IMR-90 (cell line): Measurements from ENCODE around the gene DPPA4. TPM values are rescaled to one million over a fixed set of nuclear protein-coding genes. Genes with fewer than 3 reads are reported as not detected.

Experiments
- ATAC-seq: fragments of 200-7000 bp; cut with Tn5 transposase; 2 replicates; pipeline ENCODE4 v1.9.1; 2020; ENCODE audit warnings: low read depth, mild to moderate bottlenecking, moderate library complexity
- Bru-seq: library from RNA; stranded (reverse); fragments of 400-500 nt; gene quantifications from one replicate; lab custom pipeline; 2021; lab: Mats Ljungman, UMichigan
- BruChase-seq, 2 experiments: library from RNA; stranded (reverse); fragments of 400-500 nt; gene quantifications; one replicate each; lab custom pipeline; 2021; lab: Mats Ljungman, UMichigan
- BruUV-seq: library from RNA; stranded (reverse); fragments of 400-500 nt; replicated peaks from 2 replicates; lab custom pipeline; 2021; lab: Mats Ljungman, UMichigan
- CTCF ChIA-PET: fragments of 300-600 bp; formaldehyde crosslinking; extraction: SDS; loops from one replicate; lab custom pipeline; 2021; ENCODE audit warnings: antibody characterized with exemption; lab: Yijun Ruan, JAX
- POLR2A ChIA-PET: fragments of 300-600 bp; sonication (Branson Sonifier 250); formaldehyde crosslinking; loops from one replicate; lab custom pipeline; 2022; ENCODE audit warnings: antibody characterized with exemption; ENCODE audit not compliant: unreplicated experiment; lab: Charles Lee
- DNase-seq: peaks from one replicate; pipeline ENCODE4 v3.0.0; 2013
- H2AFZ ChIP-seq: replicated peaks from 2 replicates; pipeline ENCODE3; 2013; ENCODE audit warnings: low read length, mild to moderate bottlenecking; ENCODE audit not compliant: poor library complexity
- H2AK5ac ChIP-seq: 2 replicates; pipeline ENCODE4 v1.6.1; 2013; ENCODE audit warnings: low read depth, low read length, inconsistent platforms
- H2AK9ac ChIP-seq: replicated peaks from 2 replicates; pipeline ENCODE3; 2013; ENCODE audit warnings: mild to moderate bottlenecking, low read depth, low read length, moderate library complexity; ENCODE audit not compliant: poor library complexity
- H2BK120ac ChIP-seq: 2 replicates; pipeline ENCODE4 v1.6.1; 2013; ENCODE audit warnings: low read depth, low read length, inconsistent platforms
- H2BK15ac ChIP-seq: 3 replicates; pipeline ENCODE4 v1.6.1; 2013; ENCODE audit warnings: low read depth, low read length, inconsistent platforms
- H2BK20ac ChIP-seq: 2 replicates; pipeline ENCODE4 v1.6.1; 2013; ENCODE audit warnings: low read depth, mild to moderate bottlenecking, inconsistent platforms, low read length, moderate library complexity
- H2BK5ac ChIP-seq: 2 replicates; pipeline ENCODE4 v1.6.1; 2013; ENCODE audit warnings: mild to moderate bottlenecking, low read depth, low read length, inconsistent platforms; ENCODE audit not compliant: poor library complexity, severe bottlenecking
- H3K14ac ChIP-seq: replicated peaks from 2 replicates; pipeline ENCODE4 v1.6.1; 2013; ENCODE audit warnings: low read depth, low read length, inconsistent platforms
- H3K18ac ChIP-seq: 2 replicates; pipeline ENCODE4 v1.6.1; 2013; ENCODE audit warnings: low read depth, low read length, control low read depth
- H3K23ac ChIP-seq: 2 replicates; pipeline ENCODE4 v1.6.1; 2013; ENCODE audit warnings: low read depth, low read length, inconsistent platforms
- H3K27ac ChIP-seq: 2 replicates; pipeline ENCODE4 v1.5.1; 2013; ENCODE audit warnings: mild to moderate bottlenecking, control low read depth, low read length; ENCODE audit not compliant: insufficient read depth
- H3K27me3 ChIP-seq: 2 replicates; pipeline ENCODE4 v1.6.1; 2013; ENCODE audit warnings: low read length; ENCODE audit not compliant: control insufficient read depth, insufficient read depth
- H3K36me3 ChIP-seq: 2 replicates; pipeline ENCODE4 v1.6.1; 2013; ENCODE audit warnings: low read length, mixed read lengths; ENCODE audit not compliant: control insufficient read depth, insufficient read depth
- H3K4ac ChIP-seq: 2 replicates; pipeline ENCODE4 v1.6.1; 2013; ENCODE audit warnings: low read depth, low read length, inconsistent platforms
- H3K4me1 ChIP-seq: 2 replicates; pipeline ENCODE4 v1.6.1; 2013; ENCODE audit warnings: low read length, mixed read lengths; ENCODE audit not compliant: control insufficient read depth, insufficient read depth
- H3K4me2 ChIP-seq: 2 replicates; pipeline ENCODE4 v1.6.1; 2013; ENCODE audit warnings: low read depth, mild to moderate bottlenecking, control low read depth, low read length, moderate library complexity
- H3K4me3 ChIP-seq: 2 replicates; pipeline ENCODE4 v1.5.1; 2013; ENCODE audit warnings: low read depth, mild to moderate bottlenecking, control low read depth, low read length, moderate library complexity; ENCODE audit not compliant: insufficient read depth
- H3K56ac ChIP-seq: 2 replicates; pipeline ENCODE4 v1.6.1; 2013; ENCODE audit warnings: low read length, inconsistent platforms; ENCODE audit not compliant: insufficient read depth; ENCODE audit errors: extremely low read depth
- H3K79me1 ChIP-seq, 2 experiments: 2 replicates each; pipeline ENCODE4 v1.6.1; 2013; ENCODE audit warnings: low read length in 2 of 2, inconsistent platforms in 1 of 2, low read depth in 1 of 2
- H3K9ac ChIP-seq: 2 replicates; pipeline ENCODE4 v1.6.1; 2013; ENCODE audit warnings: low read depth, low read length, control low read depth
- H3K9me1 ChIP-seq: 2 replicates; pipeline ENCODE4 v1.6.1; 2013; ENCODE audit warnings: low read length, inconsistent platforms; ENCODE audit not compliant: insufficient read depth
- H3K9me3 ChIP-seq: 2 replicates; pipeline ENCODE4 v1.6.1; 2013; ENCODE audit warnings: low read length; ENCODE audit not compliant: control insufficient read depth, insufficient read depth
- H4K20me1 ChIP-seq: 2 replicates; pipeline ENCODE4 v1.6.1; 2013; ENCODE audit warnings: low read length, inconsistent platforms; ENCODE audit not compliant: insufficient read depth
- H4K5ac ChIP-seq: 2 replicates; pipeline ENCODE4 v1.6.1; 2013; ENCODE audit warnings: mild to moderate bottlenecking, low read depth, low read length, control low read depth
- H4K8ac ChIP-seq, 2 experiments: 2 replicates each; pipeline ENCODE4 v1.6.1; 2013; ENCODE audit warnings: low read depth in 2 of 2, low read length in 2 of 2, control low read depth in 1 of 2, inconsistent platforms in 1 of 2
- H4K91ac ChIP-seq: 2 replicates; pipeline ENCODE4 v1.6.1; 2013; ENCODE audit warnings: low read depth, low read length, inconsistent platforms; ENCODE audit not compliant: insufficient read depth
- BHLHE40 ChIP-seq: fragments of 150-350 bp; IDR thresholded peaks from 2 replicates; pipeline ENCODE4 v1.6.1; 2016; ENCODE audit warnings: mild to moderate bottlenecking, low read depth, low read length
- ELK1 ChIP-seq: fragments of 150-350 bp; IDR thresholded peaks from 2 replicates; pipeline ENCODE4 v1.6.1; 2016; ENCODE audit warnings: low read depth, mild to moderate bottlenecking, low read length, moderate library complexity, borderline replicate concordance
- MAFK ChIP-seq: IDR thresholded peaks from 2 replicates; pipeline ENCODE4 v1.6.1; 2012; ENCODE audit warnings: low read depth, low read length, improper control_type of control experiment
- MXI1 ChIP-seq: IDR thresholded peaks from 2 replicates; pipeline ENCODE4 v1.6.1; 2012; ENCODE audit warnings: low read depth, mild to moderate bottlenecking, low read length, moderate library complexity, borderline replicate concordance
- SMC3 ChIP-seq: fragments of 150-350 bp; IDR thresholded peaks from 2 replicates; pipeline ENCODE4 v1.6.1; 2016; ENCODE audit warnings: low read depth, mild to moderate bottlenecking, antibody characterized with exemption, low read length, moderate library complexity
- WGBS, 2 experiments: methylation state at CpG; one replicate each; pipeline versions ENCODE4 v1.1.5 to v1.1.7; 2013; ENCODE audit warnings: missing lambda C conversion rate in 2 of 2; ENCODE audit not compliant: insufficient read length in 1 of 2; ENCODE audit errors: extremely low coverage in 2 of 2; 5-methylcytosine and 5-hydroxymethylcytosine counted together
- dilution Hi-C: fragments of 300-500 bp; cut with HindIII; formaldehyde crosslinking; loops from one replicate; pipeline ENCODE4 v1.14.3; 2018; ENCODE audit warnings: low sequenced_read_pairs; ENCODE audit not compliant: unreplicated experiment
- in situ Hi-C: fragments of 300-500 bp; cut with MboI; formaldehyde crosslinking; loops from 3 replicates; pipeline ENCODE4 v1.14.3; 2019; ENCODE audit warnings: low sequenced_read_pairs, inconsistent platforms, mixed read lengths
- intact Hi-C: fragments of 100-400 bp; cut with micrococcal nuclease; formaldehyde crosslinking; loops from 2 replicates; pipeline ENCODE4 v1.10.0; 2022
- long read RNA-seq: library from polyadenylated mRNA; unstranded; transcript quantifications from one replicate; pipeline ENCODE4 v2.0.0, GENCODE V29; 2021; ENCODE audit not compliant: unreplicated experiment
- polyA plus RNA-seq, 3 experiments: library from polyadenylated mRNA; depleted of rRNA; stranded (reverse); fragments of >200 nt; gene quantifications; 2 replicates each; pipeline ENCODE4 v1.2.3, GENCODE V29; 2012; ENCODE audit warnings: low replicate concordance in 1 of 3
- total RNA-seq: library from RNA; depleted of rRNA; stranded (reverse); fragments of >200 nt; gene quantifications from 2 replicates; pipeline ENCODE4 v1.2.3, GENCODE V29; 2012; rRNA removed

The DPPA4 gene
- not detected in 2 replicates for total RNA-seq
- polyA plus RNA-seq (2012; rRNA removed), result 0.02 TPM in 1 of 2 replicates, not detected in the other
- 0.09 TPM in 1 of 2 replicates, not detected in the other for polyA plus RNA-seq (2012; cell fraction: cytosol; rRNA removed)
- polyA plus RNA-seq (2012; cell fraction: nucleus; rRNA removed; ENCODE audit: low replicate concordance), result 0.11 TPM in 1 of 2 replicates, not detected in the other
- Bru-seq, nascent RNA, result not detected
- BruChase-seq, experiment 1, labeled RNA remaining after a 6-hour chase, result percentile 13 among the genes with signal in this experiment
- percentile 7 among the genes with signal in this experiment for BruChase-seq, experiment 2, labeled RNA remaining after a 2-hour chase
- long read RNA-seq, result 0 reads

DNA sequence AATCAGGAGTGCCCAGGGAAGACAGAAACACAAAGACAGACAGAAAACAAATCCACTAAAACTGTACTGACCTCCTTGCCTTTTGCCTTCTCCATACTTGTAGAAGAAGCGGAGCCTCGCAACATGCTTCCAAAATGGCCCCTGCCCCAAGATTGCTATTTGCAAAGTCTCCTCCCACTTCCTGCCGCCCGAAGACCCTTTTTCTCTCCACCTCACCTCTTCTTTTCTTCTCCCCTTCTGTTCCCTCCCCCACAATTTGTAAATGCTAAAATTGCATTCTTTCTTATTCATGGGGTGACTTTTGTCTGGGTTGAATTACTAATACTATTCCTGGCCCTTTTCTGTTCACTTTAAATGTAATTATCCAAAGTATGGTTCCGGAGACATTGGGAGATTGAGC is at the start of gene DPPA4:
Gene DPPA4, minus strand, starts transcription at position 154 of the 400 bp plus-strand sequence. Its CDS starts 29 bp downstream, at position 125.
- Histone ChIP-seq H3K9me1 (no peaks in the 10 kb centered on the region), H3K79me1 (no peaks in the 10 kb centered on the region), H3K56ac (no peak within 1 kb of the TSS), H3K4me2 (peak within 1 kb of the TSS; percentile 83), H2AFZ (no peak within 1 kb of the TSS), H2AK5ac (no peak within 1 kb of the TSS), H4K5ac (no peak within 1 kb of the TSS), H3K23ac (no peak within 1 kb of the TSS), H4K20me1 (no peaks in the 10 kb centered on the region), H4K91ac (no peak within 1 kb of the TSS), H2BK5ac (no peak within 1 kb of the TSS), H3K18ac (no peak within 1 kb of the TSS), H3K4me3 (peak within 1 kb of the TSS; percentile 24), H3K9ac (no peak within 1 kb of the TSS), H2BK20ac (no peak within 1 kb of the TSS), H2BK15ac (no peak within 1 kb of the TSS), H3K4ac (no peak within 1 kb of the TSS), H3K9me3 (no peaks in the 10 kb centered on the region), H3K14ac (no peak within 1 kb of the TSS), H3K27me3 (no peaks in the 10 kb centered on the region), H2BK120ac (no peak within 1 kb of the TSS), H3K36me3 (no peaks in the 10 kb centered on the region), H4K8ac (no peak within 1 kb of the TSS), H3K27ac (no peak within 1 kb of the TSS), H2AK9ac (no peak within 1 kb of the TSS), H3K4me1 (no peaks in the 10 kb centered on the region)
- WGBS, 2 experiments, result 93% methylated on average over 2 of the region's 5 CpGs; no CpG with 5 or more reads in 1 of the 2 experiments
- in situ Hi-C loops, result no loop called here
- TF ChIP-seq BHLHE40, result no peak
- no peak for TF ChIP-seq SMC3
- TF ChIP-seq ELK1, result no peak
- TF ChIP-seq MXI1, result no peak
- no peak for TF ChIP-seq MAFK
- ATAC-seq (no peak), DNase-seq (no peak)
- POLR2A ChIA-PET, result no interaction called here
- intact Hi-C loops, result no loop called here
- CTCF ChIA-PET, result no interaction called here
- dilution Hi-C loops, result no loop called here
- BruUV-seq, result no TSS peak
